GM12873 (cell line): ENCODE measurements around the gene DGKB.

Source experiments
- TF ChIP-seq, protein P1 (sequence below): IDR thresholded peaks from 2 replicates; pipeline ENCODE4 v1.5.1; 2012; ENCODE audit warnings: low read depth, mild to moderate bottlenecking, moderate library complexity, low read length, control low read depth; ENCODE audit not compliant: insufficient read depth; ENCODE audit errors: missing control alignments

DGKB gene

DNA sequence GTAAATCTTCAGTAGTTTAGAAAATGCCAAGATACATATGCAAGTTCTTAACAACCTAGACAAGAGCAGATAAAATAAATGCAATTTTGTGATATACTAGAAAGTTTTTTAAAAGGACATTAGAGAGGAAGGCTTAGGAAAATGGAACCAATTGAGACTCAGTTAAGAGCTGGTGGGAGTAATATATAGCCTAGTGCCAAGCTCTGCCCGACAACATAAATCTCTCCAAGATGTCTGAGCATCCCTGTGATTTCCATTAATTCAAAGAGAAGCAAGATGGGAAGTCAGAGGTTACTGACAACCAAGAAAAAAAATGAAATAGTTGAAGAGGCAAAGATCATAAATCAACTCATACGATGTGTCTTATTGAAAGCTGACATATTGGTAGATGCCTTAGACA is 74.5 kb downstream of the DGKB start:
- TF ChIP-seq, protein P1, sequence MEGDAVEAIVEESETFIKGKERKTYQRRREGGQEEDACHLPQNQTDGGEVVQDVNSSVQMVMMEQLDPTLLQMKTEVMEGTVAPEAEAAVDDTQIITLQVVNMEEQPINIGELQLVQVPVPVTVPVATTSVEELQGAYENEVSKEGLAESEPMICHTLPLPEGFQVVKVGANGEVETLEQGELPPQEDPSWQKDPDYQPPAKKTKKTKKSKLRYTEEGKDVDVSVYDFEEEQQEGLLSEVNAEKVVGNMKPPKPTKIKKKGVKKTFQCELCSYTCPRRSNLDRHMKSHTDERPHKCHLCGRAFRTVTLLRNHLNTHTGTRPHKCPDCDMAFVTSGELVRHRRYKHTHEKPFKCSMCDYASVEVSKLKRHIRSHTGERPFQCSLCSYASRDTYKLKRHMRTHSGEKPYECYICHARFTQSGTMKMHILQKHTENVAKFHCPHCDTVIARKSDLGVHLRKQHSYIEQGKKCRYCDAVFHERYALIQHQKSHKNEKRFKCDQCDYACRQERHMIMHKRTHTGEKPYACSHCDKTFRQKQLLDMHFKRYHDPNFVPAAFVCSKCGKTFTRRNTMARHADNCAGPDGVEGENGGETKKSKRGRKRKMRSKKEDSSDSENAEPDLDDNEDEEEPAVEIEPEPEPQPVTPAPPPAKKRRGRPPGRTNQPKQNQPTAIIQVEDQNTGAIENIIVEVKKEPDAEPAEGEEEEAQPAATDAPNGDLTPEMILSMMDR, result no peak

DNA sequence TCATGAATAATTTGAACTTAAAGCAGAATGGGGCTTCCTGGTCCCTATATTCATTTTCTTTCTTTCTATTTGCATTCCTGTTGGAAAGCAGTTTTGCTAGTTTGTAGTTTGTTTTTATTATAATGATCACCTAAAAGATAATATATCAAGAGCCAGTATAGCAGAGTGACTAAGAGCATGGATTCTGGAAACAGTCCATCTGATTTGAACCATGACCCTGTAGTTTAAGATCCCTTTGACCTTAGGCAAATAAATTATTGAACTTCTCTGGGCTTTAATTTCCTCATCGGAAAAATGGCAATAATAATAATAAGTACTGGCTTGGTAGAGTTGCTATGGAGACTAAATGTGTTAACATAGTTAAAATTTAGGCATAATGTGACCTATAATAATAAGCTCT is 76.1 kb downstream of the DGKB start:
- TF ChIP-seq, protein P1, result no peak

DNA sequence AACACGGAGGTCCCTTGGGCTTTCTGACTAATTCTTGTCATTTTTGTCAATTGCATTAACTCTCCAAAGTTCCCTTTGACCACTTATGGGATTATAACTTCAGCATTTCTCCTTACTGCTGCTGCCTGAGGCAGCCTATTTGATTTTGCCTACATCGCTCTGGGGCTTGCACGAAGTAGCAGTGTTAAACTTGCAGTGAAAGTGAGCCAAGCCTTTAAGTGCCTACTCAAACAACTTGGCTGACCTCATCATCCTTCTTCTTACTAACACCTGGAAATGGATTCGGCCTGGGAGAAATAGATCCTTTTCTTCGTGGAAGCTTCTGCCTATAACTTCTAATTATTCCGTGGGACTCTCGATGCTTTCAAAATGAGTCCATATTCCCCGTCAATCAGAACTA is 76.6 kb downstream of the DGKB start:
- TF ChIP-seq, protein P1, result no peak

DNA sequence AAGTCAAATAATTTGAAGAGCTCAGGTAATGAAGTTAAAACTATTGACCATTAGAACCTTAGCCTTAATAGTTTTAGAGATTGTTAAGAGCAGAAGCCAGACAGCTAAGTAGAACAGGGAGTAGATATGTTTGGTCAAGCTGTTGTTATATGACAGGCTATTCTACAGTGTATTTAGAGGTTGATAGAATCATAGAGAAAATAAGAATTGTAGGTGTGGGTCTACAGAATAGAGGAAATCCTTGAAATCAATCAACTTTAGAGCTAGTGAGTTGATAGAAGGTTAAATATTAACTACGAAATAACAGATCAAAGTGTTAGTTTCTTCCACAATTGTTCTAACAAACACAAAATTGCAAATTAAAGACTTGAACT is 80.1 kb downstream of the DGKB start:
- TF ChIP-seq, protein P1, result no peak

DNA sequence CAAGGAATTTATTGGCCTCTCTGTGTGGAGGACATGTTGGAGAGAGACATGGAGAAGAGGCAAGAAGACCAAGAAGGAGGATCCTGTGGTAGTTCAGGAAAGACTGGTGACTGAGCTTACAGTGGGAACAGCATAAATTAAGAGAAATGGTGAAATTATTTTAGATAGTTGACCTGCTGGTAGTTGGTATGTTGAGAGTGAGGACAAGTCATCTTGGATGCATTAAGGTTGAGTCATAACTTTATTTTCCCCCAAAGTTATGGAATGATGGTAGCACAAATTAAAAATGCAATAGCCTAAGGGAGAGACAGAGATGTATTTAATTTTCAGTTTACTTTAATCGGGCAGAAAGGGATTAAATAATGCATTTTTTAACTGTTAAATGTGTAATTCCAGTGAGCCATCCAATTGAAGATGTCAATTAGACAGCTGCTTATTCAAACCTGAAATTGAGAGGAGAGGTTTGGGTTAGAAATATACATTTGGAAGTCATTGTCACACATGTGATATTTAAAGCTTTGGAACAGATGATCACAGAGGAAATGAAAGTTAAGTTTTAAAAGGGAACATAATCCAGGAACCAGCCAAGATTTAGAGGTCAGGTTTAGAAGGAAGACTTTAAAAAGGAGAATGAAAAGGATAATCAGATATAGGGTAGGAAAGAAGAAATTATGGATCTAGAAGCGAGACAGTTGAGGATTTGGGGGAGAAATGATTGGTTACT is 80.6 kb downstream of the DGKB start:
- TF ChIP-seq, protein P1, result no peak

DNA sequence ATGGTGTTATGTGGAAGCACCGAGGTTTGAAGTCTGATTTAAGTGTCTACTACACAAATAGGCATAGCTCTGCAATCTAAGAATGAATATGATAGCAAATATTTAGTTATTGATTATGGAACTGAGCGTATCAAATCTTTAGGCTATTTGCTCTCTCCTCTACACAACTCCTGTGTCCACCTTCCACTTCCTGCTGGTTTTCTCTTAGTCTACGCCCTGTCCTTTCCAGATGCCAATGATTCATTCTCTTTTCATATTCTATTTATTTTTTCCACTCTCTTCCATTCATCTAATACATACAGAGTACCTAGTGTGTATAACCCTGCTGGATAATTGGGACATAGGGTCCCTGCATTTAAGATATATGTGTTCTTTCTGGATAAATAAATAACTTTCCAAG is 83.7 kb downstream of the DGKB start:
- TF ChIP-seq, protein P1, result no peak

DNA sequence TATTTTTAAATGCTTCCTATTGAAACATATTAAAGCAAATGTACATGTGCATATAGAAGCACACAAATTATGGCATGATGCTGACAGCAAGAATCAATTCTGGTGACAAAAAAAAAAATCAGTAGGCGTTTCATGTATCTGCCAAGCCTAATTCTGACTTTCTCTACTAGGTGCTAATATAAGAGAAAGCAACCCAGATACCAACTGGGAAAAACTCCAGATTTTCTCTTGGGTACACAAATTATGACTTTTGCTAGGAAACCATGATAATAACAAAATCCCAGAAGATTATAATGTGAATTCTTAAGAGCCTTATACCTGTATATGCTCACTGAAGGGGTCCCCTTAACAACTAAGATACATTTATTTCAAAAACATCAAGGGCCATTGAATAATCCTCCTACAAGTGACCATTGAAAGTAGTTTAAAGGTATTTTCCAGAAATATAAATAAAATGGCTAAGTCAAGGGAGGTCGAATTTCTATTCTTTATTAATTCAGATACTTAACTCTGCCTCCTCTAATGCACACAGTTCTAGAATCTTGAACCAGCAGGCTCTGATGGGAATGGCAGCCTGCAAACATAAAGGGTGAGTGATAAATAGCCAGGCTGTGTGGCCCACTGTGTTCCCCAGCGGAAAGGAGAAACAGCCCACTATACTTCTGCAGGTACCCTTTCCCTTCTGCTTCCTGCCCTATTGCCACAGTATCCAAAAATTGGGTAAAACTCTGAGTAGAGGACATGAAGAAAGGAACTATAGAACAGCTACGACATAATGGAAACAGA is 84.5 kb downstream of the DGKB start:
- TF ChIP-seq, protein P1, result no peak
